Fibroblast of the conjunctiva (primary cell): ENCODE measurements around the gene C11orf42.

Experiments used
- DNase-seq: peaks from one replicate; pipeline ENCODE4 v3.0.0-alpha.2; 2010; ENCODE audit warnings: low read depth

The C11orf42 gene, protein sequence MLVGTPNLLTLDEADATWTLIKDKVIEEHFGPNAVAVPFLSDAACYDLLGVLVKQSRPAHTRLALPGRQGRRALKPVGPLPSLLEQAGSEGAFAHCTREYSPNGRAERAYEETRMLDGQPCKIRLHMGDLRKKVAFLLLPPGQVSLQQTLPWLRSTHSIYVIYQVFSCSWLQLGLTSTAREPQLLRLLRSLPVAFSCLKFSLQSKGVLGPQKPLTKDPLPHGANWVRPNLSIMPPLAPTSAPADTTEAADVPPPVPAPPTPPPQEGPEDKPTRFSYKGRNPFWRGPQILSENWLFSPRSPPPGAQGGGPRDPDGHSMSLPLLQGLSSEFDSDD

DNA sequence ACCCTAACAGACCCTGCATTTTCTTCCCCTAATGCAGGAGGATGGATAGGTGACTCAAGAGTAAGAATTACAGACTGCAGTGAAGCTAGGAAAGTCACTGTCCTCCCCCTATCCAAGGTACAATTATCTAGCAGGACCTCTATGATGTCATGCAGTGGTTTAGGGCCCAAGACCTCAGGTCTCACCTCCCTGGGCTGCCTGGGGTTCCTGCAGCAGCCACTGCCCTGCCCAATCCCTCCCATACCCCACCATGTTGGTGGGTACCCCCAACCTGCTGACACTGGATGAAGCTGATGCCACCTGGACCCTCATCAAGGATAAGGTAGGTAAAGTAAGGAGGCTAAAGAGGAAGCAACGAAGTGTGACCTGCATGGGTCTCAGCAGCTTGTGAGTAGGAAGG is at the start of gene C11orf42:
Gene C11orf42 (plus strand): TSS at position 192 of the 400 bp plus-strand sequence. CDS start 59 bp downstream, at position 251.
- DNase-seq: no peak

DNA sequence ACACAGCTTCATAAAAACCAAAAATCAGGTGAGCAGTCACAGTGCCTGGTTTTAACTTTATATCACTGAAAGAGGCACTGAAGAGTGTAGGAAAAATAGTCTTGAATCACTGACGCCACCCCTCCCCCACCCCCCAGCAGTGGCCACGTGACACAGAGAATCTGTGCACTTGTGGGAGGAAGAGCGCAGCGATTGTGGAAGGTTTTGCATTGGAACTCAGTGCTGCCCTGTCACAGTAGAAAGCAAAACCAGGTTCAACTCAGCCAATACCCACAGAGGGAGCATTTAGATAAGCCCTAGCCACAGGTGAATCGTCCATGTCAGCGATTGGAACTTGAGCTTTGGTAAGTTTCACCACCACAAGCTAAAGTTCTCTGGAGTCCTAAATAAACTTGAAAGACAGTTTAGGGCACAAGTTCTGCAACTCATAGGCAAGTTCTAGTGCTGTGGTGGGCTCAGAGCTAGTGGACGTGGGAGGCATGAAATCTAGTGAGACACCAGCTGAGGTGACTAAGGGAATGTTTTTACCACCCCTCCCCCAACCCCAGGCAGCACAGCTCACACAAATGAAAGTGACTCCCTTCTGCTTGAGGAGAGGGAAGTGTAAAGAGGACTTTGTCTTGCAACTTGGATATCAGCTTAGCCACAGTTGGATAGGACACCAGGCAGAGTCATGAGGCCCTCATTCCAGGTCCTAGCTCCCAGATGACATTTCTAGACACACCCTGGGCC is 48.6 kb upstream of the C11orf42 start:
- no peak for DNase-seq

DNA sequence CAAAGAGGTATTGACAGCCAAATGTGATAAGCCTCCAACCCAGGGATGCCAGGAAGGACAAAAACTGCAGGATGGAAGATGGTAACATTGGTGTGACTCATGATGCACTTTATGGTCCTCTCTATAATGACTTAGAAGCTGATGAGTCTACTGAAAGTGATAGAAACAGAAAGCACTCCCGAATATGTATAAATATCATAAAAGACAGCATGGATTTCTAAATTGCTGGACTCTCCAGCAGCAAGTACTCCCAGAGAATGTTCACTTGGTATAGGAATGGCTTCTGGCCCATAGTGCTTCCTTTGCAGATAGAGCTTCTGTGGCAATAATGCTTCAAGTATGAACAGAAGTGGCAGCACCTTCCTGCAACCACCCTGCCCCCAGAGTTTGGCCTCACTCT is 35.1 kb upstream of the C11orf42 start, which contains the start of gene OR52B2:
Gene OR52B2 (minus strand): TSS at position 101 of the 400 bp plus-strand sequence. CDS start 0 bp downstream, at position 101.
- no peak for DNase-seq

DNA sequence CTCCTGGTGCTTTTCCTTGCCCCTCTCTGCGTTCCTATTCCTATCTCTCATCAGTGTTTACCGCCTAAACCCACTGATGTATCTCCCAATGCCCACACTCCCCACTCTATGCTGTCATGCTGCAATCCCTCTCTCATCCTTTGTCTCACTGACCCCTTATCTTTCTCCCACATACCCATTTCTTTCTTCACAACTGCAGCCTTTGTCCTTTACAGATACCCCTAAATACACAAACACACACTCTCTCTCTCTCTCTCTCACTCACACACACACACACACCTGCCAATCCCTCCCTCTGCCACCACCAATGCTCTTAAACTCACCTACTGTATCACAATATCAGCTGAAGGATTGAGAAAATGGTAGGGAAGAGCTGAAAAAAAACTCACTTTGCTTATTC is 29.9 kb upstream of the C11orf42 start:
- DNase-seq: no peak

DNA sequence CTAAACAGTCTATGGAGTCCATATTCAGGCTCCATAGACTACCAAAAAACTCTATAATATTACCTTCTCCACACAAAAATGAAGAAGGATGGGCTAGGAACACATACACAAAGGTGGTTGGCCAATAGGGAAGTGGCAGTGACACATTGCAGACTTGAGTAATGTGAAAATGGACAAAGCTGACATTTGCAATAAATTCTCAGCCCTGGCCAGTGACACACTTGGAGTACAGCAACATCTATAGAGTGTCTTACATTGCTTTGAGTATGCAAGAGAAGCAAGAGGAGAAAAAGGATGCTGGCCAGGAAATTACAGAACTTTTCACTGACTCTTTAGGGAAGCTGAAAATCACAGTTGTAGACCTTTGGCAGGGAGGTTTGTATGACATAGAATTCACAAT is 13.6 kb upstream of the C11orf42 start:
- DNase-seq: no peak

DNA sequence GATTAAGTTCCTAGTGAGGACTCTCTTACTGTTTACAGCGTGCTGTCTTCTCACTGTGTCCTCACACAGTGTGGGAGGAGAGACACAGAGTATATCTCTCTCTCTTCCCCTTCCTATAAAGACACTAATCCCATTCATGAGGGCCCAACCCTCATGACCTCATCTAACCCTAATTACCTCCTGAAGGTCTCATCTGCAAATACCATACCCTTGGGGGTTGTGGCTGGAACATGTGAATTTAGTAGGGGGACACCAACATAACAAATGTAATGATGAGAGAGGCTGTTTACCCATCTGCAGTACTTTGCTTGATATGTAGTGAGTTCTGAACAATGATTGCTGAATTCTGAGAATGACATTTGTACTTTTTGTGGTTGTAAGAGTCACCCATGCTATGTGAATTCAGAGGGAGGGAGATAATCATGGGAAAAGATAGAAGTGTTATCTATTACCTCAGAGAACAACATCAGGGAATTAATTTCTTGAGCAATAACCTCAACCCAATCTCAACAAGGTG is 11.2 kb upstream of the C11orf42 start:
- no peak for DNase-seq

DNA sequence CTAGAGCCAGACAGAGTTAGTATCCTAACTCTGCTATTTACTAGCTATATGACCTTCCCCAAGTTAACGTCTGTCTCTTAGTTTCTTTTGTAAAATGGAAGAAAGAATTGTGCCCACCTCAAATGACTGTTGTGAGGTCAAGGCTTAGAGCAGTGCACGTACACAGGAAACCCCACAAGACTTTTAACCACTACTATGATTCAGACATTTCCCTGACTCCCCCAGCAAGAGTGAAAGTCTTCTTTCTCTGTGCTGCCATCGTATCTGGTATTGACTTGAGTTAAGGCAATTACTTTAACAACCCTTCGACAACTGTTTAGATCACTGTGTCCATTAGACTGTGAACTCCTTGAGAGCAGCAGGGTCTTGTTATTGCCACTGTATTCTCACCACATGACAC is 9.0 kb upstream of the C11orf42 start:
- DNase-seq: no peak

DNA sequence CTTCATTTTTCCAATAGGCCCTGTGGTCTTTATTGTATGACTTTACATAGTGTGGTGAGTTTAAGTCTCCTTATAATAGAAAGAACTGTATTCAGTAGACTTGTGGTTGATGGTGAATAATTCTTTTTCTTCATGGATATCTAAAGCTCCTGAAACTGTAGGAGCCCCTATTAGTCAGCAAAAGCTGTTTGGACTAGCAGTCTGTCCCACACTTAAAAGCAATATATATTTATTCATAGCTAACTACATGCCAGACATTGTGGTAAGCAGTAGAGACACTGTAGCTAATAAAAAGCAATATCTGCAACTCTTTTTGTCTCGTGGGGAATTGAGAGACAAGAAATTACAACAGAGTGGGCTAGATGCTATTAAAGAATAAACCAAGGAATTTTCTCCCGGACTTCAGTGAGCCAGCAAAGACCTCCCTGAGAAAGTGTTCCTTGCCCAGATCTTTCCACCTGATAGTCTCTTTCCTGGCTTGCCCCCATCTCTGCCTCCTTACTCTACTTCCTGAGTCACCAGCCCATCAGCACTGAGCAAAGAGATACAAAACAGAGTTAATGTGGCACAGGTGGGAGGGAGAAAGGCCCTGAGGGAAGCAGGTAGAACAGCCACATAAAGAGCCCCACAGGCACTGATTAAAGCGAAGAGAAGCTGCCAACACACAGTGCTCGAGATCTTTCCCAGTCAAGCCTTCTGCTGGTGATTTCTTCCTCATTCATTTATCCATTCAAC is 7.7 kb upstream of the C11orf42 start:
- DNase-seq: no peak

DNA sequence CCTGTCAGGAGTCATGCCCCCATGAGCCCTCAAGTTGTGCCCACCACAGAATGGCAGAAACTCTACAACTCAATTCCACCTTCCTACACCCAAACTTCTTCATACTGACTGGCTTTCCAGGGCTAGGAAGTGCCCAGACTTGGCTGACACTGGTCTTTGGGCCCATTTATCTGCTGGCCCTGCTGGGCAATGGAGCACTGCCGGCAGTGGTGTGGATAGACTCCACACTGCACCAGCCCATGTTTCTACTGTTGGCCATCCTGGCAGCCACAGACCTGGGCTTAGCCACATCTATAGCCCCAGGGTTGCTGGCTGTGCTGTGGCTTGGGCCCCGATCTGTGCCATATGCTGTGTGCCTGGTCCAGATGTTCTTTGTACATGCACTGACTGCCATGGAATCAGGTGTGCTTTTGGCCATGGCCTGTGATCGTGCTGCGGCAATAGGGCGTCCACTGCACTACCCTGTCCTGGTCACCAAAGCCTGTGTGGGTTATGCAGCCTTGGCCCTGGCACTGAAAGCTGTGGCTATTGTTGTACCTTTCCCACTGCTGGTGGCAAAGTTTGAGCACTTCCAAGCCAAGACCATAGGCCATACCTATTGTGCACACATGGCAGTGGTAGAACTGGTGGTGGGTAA is 6.1 kb upstream of the C11orf42 start, which contains the start of gene OR52W1:
Gene OR52W1 (plus strand): TSS at position 51 of the 637 bp plus-strand sequence. CDS start 0 bp downstream, at position 51.
- DNase-seq: no peak

DNA sequence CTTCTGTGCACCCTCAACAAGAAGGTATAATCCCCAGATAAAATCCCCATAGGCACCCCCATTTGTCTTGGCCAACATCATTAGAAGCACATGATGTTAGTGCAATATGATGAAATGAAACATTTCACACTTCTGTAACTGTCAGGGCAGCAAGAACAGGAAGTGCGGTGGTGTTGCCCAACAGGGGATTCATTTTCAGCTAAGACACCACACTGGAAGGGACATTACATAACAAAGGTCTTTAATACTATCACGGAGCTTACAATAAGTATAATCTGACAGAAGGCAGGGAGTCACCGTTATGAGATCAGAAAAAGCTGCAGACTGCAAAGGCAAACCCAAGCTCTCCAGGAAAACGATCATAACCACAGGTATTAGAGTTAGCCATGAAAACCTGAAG is 4.4 kb upstream of the C11orf42 start:
- no peak for DNase-seq

DNA sequence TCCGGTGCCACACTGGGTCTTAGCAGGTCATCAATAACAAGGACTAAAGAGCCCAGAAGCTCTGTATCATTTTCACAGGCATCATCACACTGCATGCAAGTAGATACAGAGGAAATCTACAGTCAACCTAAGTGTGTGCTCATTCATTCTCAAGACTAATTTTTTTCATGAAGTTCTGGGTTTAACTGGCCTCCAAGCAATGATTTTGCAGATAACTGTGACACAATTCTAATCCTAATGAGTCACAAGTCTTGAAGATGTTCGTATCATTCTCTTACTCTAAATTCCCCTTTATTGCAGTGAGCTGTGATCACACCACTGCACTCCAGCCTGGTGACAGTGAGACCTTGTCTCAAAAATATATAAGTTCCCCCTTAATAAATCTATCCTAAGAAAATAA is 3.9 kb upstream of the C11orf42 start:
- DNase-seq: no peak

DNA sequence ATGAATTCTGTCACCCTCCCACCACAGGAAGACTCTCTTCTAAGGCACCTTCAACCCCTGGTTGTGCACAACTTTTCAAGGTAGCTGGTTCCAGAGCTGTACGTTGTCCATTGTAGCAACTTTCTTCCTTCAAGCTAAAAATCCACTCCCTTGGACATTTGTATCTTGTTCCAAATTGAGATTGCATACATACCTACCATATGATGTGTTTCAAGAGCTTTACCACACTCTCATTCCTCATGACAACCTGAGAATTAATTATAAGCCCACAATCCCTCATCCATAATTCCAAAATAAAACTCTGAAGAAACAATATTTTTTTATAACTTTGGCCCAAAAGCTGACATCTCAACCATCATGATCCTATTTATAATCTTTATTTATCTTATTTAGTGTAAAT is 3.3 kb upstream of the C11orf42 start:
- no peak for DNase-seq

DNA sequence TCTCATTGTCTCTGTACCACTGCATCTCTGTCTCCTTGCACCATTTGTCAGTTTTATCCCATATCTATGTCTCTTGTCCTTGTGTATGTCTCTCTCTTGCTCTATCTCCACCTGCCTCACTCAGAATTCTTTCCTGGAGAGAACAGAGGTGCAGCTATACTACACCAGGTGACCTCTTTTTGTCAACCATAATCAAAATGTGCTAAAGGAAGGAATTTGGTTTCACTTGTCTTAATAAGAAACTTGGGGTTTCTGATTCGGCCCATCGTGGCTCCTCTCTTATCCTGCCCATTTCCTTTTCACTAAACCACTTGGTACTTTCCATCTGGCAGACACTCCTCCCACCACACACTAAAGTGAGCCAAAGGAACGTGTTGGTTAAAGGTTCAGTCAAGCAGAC is 2.0 kb upstream of the C11orf42 start:
- no peak for DNase-seq

DNA sequence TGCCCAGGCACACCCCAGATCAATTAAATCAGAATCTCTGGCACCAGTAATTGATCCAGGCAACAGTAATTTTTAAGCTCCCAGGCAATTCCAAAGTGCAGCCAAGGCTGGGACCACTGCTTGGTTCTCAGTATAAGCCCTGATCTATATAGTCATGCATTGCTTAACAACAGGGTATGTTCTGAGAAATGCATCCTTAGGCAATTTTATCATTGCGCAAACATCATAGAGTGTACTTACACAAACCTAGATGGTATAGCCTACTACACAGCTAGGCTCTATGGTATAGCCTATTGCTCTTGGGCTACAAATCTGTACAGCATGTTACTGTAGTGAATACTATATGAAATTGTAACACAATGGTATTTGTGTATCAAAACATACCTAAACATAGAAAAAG is 651 bp upstream of the C11orf42 start:
- DNase-seq: no peak

DNA sequence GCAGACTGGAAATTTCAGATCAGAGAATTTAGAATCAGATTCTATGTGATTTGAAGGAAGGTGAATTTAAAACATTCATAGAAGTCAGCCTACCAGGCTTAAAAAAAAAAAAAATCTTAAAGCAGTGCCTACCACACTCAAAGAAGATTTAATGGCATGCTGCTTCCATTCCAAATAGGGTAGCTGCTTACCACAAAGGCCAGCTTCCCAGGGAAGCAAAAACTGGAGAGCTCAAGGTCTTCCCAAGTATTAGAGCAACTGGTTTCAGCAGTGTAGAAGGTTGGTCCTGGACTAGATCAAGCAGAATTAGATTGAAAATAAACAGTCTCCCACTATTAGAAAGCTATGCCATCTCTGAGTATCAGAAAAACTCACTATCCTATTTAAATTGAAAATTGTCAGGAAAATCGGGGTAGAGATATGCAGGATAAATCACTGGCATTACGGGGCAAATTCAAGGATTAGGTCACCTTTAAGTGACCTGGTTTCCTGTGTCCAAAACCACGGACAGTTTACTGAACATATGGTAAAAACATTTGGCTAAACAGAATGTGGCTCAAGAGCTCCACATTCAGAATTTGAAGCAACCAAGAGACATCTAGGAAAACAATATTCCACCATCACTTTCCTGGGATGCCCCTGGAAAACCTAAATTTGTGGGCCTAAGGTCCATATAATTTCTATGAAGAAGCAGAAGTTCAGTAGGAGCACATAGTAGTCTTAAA is 1.3 kb downstream of the C11orf42 start:
- no peak for DNase-seq

DNA sequence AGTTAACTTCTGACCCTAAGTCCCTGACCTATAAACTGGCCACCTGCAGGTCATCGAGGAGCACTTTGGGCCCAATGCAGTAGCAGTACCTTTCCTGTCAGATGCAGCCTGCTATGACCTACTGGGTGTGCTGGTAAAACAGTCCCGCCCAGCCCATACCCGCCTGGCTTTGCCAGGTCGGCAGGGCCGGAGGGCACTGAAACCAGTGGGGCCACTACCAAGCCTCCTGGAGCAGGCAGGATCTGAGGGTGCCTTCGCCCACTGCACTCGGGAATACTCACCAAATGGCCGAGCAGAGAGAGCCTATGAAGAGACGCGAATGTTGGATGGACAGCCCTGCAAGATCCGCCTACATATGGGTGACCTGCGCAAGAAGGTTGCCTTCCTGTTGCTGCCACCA is 4.4 kb downstream of the C11orf42 start:
- DNase-seq: no peak

DNA sequence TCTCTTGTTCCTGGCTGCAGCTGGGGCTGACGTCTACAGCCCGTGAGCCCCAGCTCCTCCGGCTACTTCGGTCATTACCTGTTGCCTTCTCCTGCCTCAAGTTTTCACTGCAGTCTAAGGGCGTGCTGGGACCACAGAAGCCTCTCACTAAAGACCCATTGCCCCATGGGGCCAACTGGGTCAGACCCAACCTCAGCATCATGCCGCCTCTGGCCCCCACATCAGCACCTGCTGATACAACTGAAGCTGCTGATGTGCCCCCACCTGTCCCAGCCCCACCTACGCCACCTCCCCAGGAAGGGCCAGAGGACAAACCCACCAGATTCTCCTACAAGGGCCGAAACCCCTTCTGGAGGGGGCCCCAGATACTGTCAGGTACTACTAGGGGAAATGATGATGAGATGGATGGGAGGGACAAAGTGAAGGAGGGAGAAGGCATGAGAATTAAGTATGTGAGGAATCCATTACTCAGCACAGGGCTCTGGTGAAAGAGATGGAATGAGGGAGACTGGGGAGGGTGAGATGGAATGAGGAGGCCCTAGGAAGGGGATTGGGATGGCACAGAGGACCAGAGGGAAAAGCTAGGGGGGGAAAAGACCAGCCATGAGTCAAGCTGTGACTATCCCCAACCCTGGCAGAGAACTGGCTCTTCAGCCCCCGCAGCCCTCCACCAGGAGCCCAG is 5.1 kb downstream of the C11orf42 start:
- DNase-seq: no peak

DNA sequence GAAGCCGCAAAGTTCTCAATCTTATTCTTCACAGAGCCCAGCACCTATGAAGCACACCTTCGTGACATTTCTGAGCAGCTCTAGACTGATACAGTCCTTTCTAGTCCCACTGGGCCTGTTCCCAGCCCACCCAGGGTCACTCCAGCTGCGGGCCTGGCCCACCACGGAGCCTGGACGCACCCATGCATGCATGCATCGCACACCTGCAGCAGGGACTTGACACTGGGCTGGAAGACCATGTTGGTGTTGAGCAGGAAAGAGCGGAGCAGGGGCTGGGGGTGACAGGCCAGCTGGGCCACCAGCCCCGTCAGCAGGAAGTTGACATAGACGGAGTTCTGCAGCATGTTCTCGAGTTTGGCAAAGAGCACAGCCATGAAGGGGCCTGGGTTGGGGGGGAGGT is 9.2 kb downstream of the C11orf42 start:
- DNase-seq: no peak

DNA sequence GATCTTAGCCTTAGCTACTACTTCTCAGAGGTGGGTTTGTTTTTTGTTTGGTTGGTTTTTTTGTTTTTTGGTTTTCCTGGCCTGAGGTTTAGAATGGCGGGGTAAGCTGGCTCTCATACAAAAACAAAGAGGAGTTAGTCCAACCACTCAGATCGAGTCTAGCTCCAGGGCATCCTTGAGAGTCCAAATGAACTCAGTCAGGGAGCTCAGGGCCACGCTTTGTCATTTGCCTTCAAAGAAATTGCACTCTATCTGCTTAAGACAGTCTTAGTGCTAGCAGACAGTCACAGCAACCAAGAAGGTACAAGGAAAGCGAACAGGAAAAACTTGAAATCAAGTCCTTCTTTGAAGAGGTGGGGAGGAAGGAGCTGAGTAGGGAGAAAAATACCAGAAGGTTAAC is 11.1 kb downstream of the C11orf42 start:
- no peak for DNase-seq

DNA sequence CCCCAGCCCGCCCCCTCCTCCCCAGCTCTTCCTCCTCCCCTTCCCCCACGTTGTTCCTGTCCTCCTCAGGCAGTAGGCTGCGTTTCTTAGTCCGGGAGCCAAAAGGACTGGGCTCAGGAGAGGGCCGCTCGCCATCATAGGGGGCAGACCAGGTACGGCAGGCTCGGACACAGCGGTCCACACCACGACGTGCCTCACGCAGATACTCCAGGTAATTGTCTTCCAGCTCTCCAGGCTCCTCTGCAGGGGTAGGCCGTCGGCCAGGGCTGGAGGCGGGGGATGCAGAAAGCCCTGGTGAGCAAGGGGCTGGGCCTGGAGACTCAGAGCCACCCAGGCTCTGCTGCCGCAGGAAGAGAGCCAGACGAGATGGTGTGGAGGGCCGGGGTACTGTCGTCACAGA is 12.4 kb downstream of the C11orf42 start:
- no peak for DNase-seq

DNA sequence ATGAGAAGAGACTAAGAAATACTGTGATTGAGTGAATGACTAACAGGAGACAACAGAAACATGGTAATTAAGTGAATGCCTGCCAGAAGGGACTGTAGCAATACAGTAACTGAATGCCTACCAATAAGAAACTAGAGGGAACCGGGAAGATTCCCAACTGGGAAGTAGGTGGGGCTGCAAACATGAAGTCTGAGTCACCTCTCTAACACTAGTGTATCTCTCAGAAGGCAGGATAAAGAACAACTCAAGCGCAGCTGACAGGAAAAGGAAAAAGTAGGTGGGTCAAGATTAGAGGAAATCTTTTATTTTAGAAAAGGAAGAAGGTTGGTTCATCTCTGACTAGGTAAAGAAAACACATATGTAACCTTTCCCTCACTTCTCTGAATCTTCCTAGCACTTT is 14.0 kb downstream of the C11orf42 start:
- peak; percentile 84 for DNase-seq
